Natural killer cell (primary cell): Measurements from ENCODE around the gene UNC13B. TPM values are rescaled to one million over a fixed set of nuclear protein-coding genes. Genes with fewer than 3 reads are reported as not detected.
"Not testable (repeated sequence)": the region's sequence is repeated elsewhere in the genome, so short reads cannot be mapped to it uniquely, and the experiment has no call there.

Experiments used
- ATAC-seq, 3 donors: fragments of 150-1000 bp in 2 of 3; fragments of 200-7000 bp in 1 of 3; cut with Tn5 transposase; 1 replicate in 1 of 3; 2 replicates in 2 of 3; pipeline ENCODE4 v1.10.0; 2021; ENCODE audit warnings: mild to moderate bottlenecking in 2 of 3, moderate library complexity in 2 of 3
- DNase-seq, 2 donors: peaks; one replicate each; pipeline versions ENCODE4 v3.0.0 to v3.0.0-alpha.2; 2013 to 2021; ENCODE audit warnings: mixed read lengths in 1 of 2
- H3K27ac ChIP-seq: one replicate; pipeline ENCODE4 v1.5.1; 2013; ENCODE audit warnings: mild to moderate bottlenecking, low read length
- H3K27me3 ChIP-seq: one replicate; pipeline ENCODE4 v1.6.1; 2013; ENCODE audit warnings: low read length; ENCODE audit not compliant: control insufficient read depth, insufficient read depth
- H3K36me3 ChIP-seq: one replicate; pipeline ENCODE4 v1.6.1; 2013; ENCODE audit warnings: low read length; ENCODE audit not compliant: control insufficient read depth, insufficient read depth
- H3K4me1 ChIP-seq: one replicate; pipeline ENCODE4 v1.6.1; 2013; ENCODE audit warnings: low read length; ENCODE audit not compliant: control insufficient read depth, insufficient read depth
- H3K4me3 ChIP-seq: one replicate; pipeline ENCODE4 v1.5.1; 2013; ENCODE audit warnings: low read length
- H3K9me3 ChIP-seq: one replicate; pipeline ENCODE4 v1.6.1; 2013; ENCODE audit warnings: low read length; ENCODE audit not compliant: control insufficient read depth, insufficient read depth
- H3K27ac Mint-ChIP-seq, 2 donors: one replicate each; pipeline ENCODE4 v1.8.0; 2022; ENCODE audit warnings: mild to moderate bottlenecking in 2 of 2, mixed read lengths in 2 of 2, moderate library complexity in 1 of 2
- H3K27me3 Mint-ChIP-seq, 2 donors: one replicate each; pipeline ENCODE4 v1.8.0; 2022; ENCODE audit warnings: low read depth in 2 of 2, mixed read lengths in 2 of 2
- H3K36me3 Mint-ChIP-seq: one replicate; pipeline ENCODE4 v1.8.0; 2022; ENCODE audit warnings: mixed read lengths
- H3K4me1 Mint-ChIP-seq, 2 donors: one replicate each; pipeline ENCODE4 v1.8.0; 2022; ENCODE audit warnings: mixed read lengths in 2 of 2
- H3K4me3 Mint-ChIP-seq: one replicate; pipeline ENCODE4 v1.8.0; 2022; ENCODE audit warnings: mild to moderate bottlenecking, moderate library complexity, mixed read lengths
- H3K9me3 Mint-ChIP-seq, 2 donors: one replicate each; pipeline ENCODE4 v1.8.0; 2022; ENCODE audit warnings: mixed read lengths in 2 of 2
- WGBS: methylation state at CpG from one replicate; pipeline ENCODE4 v1.1.7; 2013; ENCODE audit warnings: missing lambda C conversion rate; ENCODE audit not compliant: insufficient coverage; 5-methylcytosine and 5-hydroxymethylcytosine counted together
- intact Hi-C: fragments of 100-400 bp; cut with micrococcal nuclease; formaldehyde crosslinking; loops from one replicate; pipeline ENCODE4 v1.14.2; 2022
- total RNA-seq, 4 donors: library from RNA; stranded (reverse); fragments of 120-200 nt in 1 of 4; gene quantifications; one replicate each; pipeline versions ENCODE4 v1.2.3 to v1.2.4, GENCODE V29; 2013 to 2022
- TF ChIP-seq, protein P1 (sequence below): fragments of 200-600 bp; IDR thresholded peaks from one replicate; pipeline ENCODE4 v1.8.0; 2022; ENCODE audit warnings: antibody characterized with exemption

The UNC13B gene
- total RNA-seq, 3 donors from 2014 or later (not counting 1 experiment from before 2014, with no cell fraction given) = 0.21 to 0.78 (median 0.27) TPM

GRCh38 chr9:35136866-35137265 is 24.9 kb upstream of the UNC13B start:
- H3K9me3 Mint-ChIP-seq = no peaks in the 10 kb centered on the region
- no peak for DNase-seq
- TF ChIP-seq, protein P1, sequence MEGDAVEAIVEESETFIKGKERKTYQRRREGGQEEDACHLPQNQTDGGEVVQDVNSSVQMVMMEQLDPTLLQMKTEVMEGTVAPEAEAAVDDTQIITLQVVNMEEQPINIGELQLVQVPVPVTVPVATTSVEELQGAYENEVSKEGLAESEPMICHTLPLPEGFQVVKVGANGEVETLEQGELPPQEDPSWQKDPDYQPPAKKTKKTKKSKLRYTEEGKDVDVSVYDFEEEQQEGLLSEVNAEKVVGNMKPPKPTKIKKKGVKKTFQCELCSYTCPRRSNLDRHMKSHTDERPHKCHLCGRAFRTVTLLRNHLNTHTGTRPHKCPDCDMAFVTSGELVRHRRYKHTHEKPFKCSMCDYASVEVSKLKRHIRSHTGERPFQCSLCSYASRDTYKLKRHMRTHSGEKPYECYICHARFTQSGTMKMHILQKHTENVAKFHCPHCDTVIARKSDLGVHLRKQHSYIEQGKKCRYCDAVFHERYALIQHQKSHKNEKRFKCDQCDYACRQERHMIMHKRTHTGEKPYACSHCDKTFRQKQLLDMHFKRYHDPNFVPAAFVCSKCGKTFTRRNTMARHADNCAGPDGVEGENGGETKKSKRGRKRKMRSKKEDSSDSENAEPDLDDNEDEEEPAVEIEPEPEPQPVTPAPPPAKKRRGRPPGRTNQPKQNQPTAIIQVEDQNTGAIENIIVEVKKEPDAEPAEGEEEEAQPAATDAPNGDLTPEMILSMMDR = no peak
- Histone ChIP-seq H3K27me3 (no peaks in the 10 kb centered on the region), H3K36me3 (no peaks in the 10 kb centered on the region), H3K9me3 (peaks cover 5% of the 10 kb centered on the region), H3K4me3 (no peak overlapping the region), H3K27ac (no peak overlapping the region), H3K4me1 (no peaks in the 10 kb centered on the region)
- H3K36me3 Mint-ChIP-seq = no peaks in the 10 kb centered on the region
- H3K27me3 Mint-ChIP-seq = peaks cover 9 to 14% of the 10 kb centered on the region in 2 donors
- WGBS = 91% methylated on average over 8 of the region's 8 CpGs
- no peak overlapping the region for H3K4me3 Mint-ChIP-seq
- H3K27ac Mint-ChIP-seq = no peak overlapping the region
- no peaks in the 10 kb centered on the region for H3K4me1 Mint-ChIP-seq
- intact Hi-C loops = no loop called here
- no peak for ATAC-seq

- H3K4me1 Mint-ChIP-seq = no peaks in the 10 kb centered on the region
- Histone ChIP-seq H3K9me3 (peaks cover 22% of the 10 kb centered on the region), H3K4me1 (no peaks in the 10 kb centered on the region), H3K4me3 (no peak overlapping the region), H3K36me3 (no peaks in the 10 kb centered on the region), H3K27me3 (peaks cover 2% of the 10 kb centered on the region), H3K27ac (no peak overlapping the region)
- TF ChIP-seq, protein P1 = no peak
- ATAC-seq (no peak), DNase-seq (no peak)
- no peak overlapping the region for H3K27ac Mint-ChIP-seq
- no peaks in the 10 kb centered on the region for H3K9me3 Mint-ChIP-seq
- intact Hi-C loops = no loop called here
- no peak overlapping the region for H3K4me3 Mint-ChIP-seq
- H3K36me3 Mint-ChIP-seq = no peaks in the 10 kb centered on the region
- peaks cover 0 to 3% of the 10 kb centered on the region in 2 donors for H3K27me3 Mint-ChIP-seq
- 81% methylated on average over 2 of the region's 2 CpGs for whole genome bisulfite sequencing
Measured at GRCh38 chr9:35140093-35140492, 21.7 kb upstream of the UNC13B start.

DNA sequence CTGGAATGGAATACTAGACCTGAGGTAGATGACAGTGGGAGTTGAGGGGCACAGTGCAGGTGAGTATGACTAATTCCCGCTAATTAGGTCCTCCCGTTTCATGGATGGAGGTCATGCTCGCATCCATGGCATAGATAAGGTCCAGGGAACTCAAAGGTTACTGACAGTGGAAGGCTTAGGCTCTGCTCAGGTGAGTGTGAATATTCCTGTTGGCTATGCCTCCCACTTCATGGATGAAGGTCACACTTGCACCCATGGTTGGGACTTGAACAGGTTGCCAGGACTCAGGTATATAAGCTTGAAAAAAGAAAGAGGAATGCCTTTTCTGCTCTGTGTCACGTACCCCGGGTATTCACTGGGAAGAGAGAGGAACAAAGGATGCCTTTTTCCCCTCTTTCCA is 19.8 kb upstream of the UNC13B start:
- Mint-ChIP-seq H3K4me1 (no peaks in the 10 kb centered on the region), H3K9me3 (no peaks in the 10 kb centered on the region), H3K27me3 (peaks cover 0 to 3% of the 10 kb centered on the region in 2 donors), H3K27ac (no peak overlapping the region), H3K36me3 (no peaks in the 10 kb centered on the region), H3K4me3 (no peak overlapping the region)
- DNase-seq = no peak
- Histone ChIP-seq H3K36me3 (no peaks in the 10 kb centered on the region), H3K27me3 (peaks cover 2% of the 10 kb centered on the region), H3K4me1 (no peaks in the 10 kb centered on the region), H3K27ac (no peak overlapping the region), H3K9me3 (peaks cover 25% of the 10 kb centered on the region), H3K4me3 (no peak overlapping the region)
- WGBS = 86% methylated on average over 5 of the region's 5 CpGs
- TF ChIP-seq, protein P1 = no peak
- no peak for ATAC-seq
- intact Hi-C loops = no loop called here

DNA sequence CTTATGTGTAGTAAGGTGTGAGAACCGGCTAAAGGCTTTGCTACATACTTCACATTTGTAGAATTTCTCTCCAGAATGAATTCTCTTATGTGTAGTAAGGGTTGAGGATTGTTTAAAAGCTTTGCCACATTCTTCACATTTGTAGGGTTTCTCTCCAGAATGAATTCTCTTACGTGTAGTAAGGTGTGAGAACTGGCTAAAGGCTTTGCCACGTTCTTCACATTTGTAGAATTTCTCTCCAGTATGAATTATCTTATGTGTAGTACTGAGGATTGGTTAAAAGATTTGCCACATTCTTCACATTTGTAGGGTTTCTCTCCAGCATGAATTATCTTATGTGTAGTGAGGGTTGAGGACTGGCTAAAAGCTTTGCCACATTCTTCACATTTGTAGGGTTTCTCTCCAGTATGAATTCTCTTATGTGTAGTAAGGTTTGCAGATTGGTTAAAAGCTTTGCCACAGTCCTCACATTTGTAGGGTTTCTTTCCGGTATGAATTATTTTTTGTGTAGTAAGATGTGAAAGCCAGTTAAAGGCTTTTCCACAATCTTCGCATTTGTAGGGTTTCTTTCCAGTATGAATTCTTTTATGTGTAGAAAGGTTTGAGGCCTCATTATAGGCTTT is 13.8 kb upstream of the UNC13B start:
- H3K4me1 ChIP-seq, H3K27ac ChIP-seq, H3K4me3 Mint-ChIP-seq, H3K27ac Mint-ChIP-seq, H3K36me3 ChIP-seq, H3K27me3 ChIP-seq, H3K4me3 ChIP-seq, DNase-seq, ATAC-seq, H3K4me1 Mint-ChIP-seq, intact Hi-C loops, H3K27me3 Mint-ChIP-seq: not testable (repeated sequence)
- peaks cover 13% of the 10 kb centered on the region for H3K9me3 ChIP-seq
- 94% methylated on average over 2 of the region's 5 CpGs for WGBS
- Mint-ChIP-seq H3K9me3 (peaks cover 9 to 14% of the 10 kb centered on the region in 2 donors), H3K36me3 (peaks cover 27% of the 10 kb centered on the region)
